ENCODE results near the gene ABTB1. TPM values are rescaled to one million over a fixed set of nuclear protein-coding genes. Genes with fewer than 3 reads are reported as not detected.

ABTB1 gene
- total and polyA plus RNA-seq, 2 of the 13 experiments (the other 11 are each of a cell fraction or from before 2014, with no cell fraction given): 0.42 to 14.5 TPM

- H3K9ac ChIP-seq (ENCODE audit: insufficient read depth, low read depth, low read length): no peak overlapping the region
- FAIRE-seq (no peak), ATAC-seq (no peak), DNase-seq (ENCODE audit: low spot score) (no peak)
- in situ Hi-C loops (cut with HindIII; ENCODE audit: extremely low pct_ligation_motif_present, low pct_unique_long_range_greater_than_20kb) (no loop called here), intact Hi-C loops (cut with micrococcal nuclease; ENCODE audit: unreplicated experiment) (no loop called here)
- no peaks in the 10 kb centered on the region for H3K79me2 ChIP-seq (ENCODE audit: insufficient read depth, low read length)
- no TSS peak for BruUV-seq (replicated peaks)
- no peak overlapping the region for H2AFZ ChIP-seq (ENCODE audit: low read length)
- no peaks in the 10 kb centered on the region for H3K27me3 ChIP-seq (ENCODE audit: control insufficient read depth in 1 of 2, insufficient read depth in 2 of 2, low read length in 2 of 2)
- WGBS (ENCODE audit: low lambda C conversion rate): 90% methylated on average over 13 of the region's 13 CpGs
- no peak overlapping the region for H3K4me2 ChIP-seq (ENCODE audit: low read depth, low read length)
- ChIA-PET POLR2A (no interaction called here), CTCF (ENCODE audit: low intra/inter-chr PET ratio, low total read pairs) (no interaction called here)
- no peaks in the 10 kb centered on the region for H3K9me3 ChIP-seq (ENCODE audit: low read length)
- H3K4me3 ChIP-seq (replicated peaks in 1 of 3; ENCODE audit: insufficient read depth in 1 of 3, low read depth in 2 of 3, low read length in 3 of 3): no peak overlapping the region
- H3K36me3 ChIP-seq (replicated peaks in 1 of 2; ENCODE audit: control insufficient read depth in 1 of 2, insufficient read depth in 2 of 2, low read length in 2 of 2): 0 out of 5 replicates have a peak, but pooled peaks cover 0 to 3% of the 10 kb centered on the region in 2 experiments
- TF ChIP-seq YEATS4 (CRISPR knock-in tag; IDR thresholded peaks at IDR 0.05; ENCODE audit: borderline replicate concordance) (no peak), HIC2 (CRISPR knock-in tag; IDR thresholded peaks at IDR 0.05; ENCODE audit: low read depth) (no peak), ZBTB43 (CRISPR knock-in tag; conservative IDR thresholded peaks at IDR 0.05) (no peak), REPIN1 (CRISPR knock-in tag; IDR thresholded peaks at IDR 0.05; ENCODE audit: borderline replicate concordance, low read depth) (no peak), TFDP1 (CRISPR knock-in tag; IDR thresholded peaks at IDR 0.05; ENCODE audit: borderline replicate concordance) (no peak), ZNF644 (CRISPR knock-in tag; IDR thresholded peaks at IDR 0.05; ENCODE audit: low read depth) (no peak), ZNF280D (CRISPR knock-in tag; IDR thresholded peaks at IDR 0.05) (no peak), PLRG1 (conservative IDR thresholded peaks at IDR 0.05) (no peak), KDM5B (CRISPR knock-in tag; IDR thresholded peaks at IDR 0.05; ENCODE audit: borderline replicate concordance) (no peak), NR1H2 (CRISPR knock-in tag; IDR thresholded peaks at IDR 0.05; ENCODE audit: borderline replicate concordance, low read depth) (no peak), ZNF776 (CRISPR knock-in tag; IDR thresholded peaks at IDR 0.05) (no peak), ATF6 (CRISPR knock-in tag; conservative IDR thresholded peaks at IDR 0.05) (no peak)
- no peaks in the 10 kb centered on the region for H4K20me1 ChIP-seq (ENCODE audit: insufficient read depth, low read length)
- no peaks in the 10 kb centered on the region for H3K4me1 ChIP-seq (ENCODE audit: insufficient read depth, low read length)
- H3K27ac ChIP-seq (ENCODE audit: extremely low read length, insufficient read depth, low read length): no peak overlapping the region
Observed at GRCh38 chr3:127647166-127647844, 25.4 kb upstream of the ABTB1 start.

Data from HepG2 (cell line).